Fibroblast of pulmonary artery (primary cell): ENCODE results near the gene FHOD1.

Source experiments
- DNase-seq: peaks from one replicate; pipeline ENCODE4 v3.0.0-alpha.2; 2010; ENCODE audit warnings: low read depth
- H3K4me3 ChIP-seq: replicated peaks from 2 replicates; pipeline ENCODE4 v1.5.1; 2011; ENCODE audit warnings: low read depth, mild to moderate bottlenecking, control low read depth, low read length, moderate library complexity
- TF ChIP-seq, protein P1 (sequence below): IDR thresholded peaks from 2 replicates; pipeline ENCODE4 v1.5.1; 2011; ENCODE audit warnings: mild to moderate bottlenecking, control low read depth, low read length, inconsistent platforms; ENCODE audit errors: missing control alignments

The FHOD1 gene

DNA sequence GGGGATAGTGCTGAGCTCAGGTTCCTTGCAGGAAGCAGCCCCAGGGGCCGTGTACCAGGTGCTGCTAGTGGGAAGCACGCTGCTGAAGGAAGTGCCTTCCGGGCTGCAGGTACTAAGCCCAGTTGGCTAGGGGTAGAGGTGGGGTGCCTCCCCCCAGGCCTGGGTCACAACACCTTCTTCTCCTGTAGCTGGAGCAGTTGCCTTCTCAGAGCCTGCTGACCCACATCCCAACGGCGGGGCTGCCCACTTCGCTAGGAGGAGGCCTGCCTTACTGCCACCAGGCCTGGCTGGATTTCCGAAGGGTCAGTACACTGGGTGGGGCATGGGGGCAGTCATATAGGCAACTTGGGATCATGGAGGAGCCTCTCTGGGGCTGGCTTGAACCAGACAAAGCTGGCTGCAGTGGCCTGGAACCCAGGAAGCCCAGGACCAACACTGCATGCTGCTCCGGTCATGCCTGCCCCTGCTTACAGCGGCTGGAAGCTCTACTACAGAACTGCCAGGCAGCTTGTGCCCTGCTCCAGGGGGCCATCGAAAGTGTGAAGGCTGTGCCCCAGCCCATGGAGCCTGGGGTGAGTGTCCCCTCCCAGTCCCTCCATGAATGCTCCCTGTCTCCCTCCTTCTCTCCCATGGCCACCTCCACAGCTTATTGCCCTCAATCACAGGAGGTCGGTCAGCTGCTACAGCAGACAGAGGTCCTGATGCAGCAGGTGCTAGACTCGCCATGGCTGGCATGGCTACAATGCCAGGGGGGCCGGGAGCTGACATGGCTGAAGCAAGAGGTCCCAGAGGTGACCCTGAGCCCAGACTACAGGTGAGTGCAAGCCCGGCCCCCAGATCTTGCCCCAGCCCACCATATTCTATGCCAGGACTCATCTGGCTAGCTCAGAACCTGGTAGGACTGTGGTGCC lies 34.5 kb upstream of the FHOD1 start:
- no peak for DNase-seq
- no peak overlapping the region for H3K4me3 ChIP-seq
- TF ChIP-seq, protein P1, sequence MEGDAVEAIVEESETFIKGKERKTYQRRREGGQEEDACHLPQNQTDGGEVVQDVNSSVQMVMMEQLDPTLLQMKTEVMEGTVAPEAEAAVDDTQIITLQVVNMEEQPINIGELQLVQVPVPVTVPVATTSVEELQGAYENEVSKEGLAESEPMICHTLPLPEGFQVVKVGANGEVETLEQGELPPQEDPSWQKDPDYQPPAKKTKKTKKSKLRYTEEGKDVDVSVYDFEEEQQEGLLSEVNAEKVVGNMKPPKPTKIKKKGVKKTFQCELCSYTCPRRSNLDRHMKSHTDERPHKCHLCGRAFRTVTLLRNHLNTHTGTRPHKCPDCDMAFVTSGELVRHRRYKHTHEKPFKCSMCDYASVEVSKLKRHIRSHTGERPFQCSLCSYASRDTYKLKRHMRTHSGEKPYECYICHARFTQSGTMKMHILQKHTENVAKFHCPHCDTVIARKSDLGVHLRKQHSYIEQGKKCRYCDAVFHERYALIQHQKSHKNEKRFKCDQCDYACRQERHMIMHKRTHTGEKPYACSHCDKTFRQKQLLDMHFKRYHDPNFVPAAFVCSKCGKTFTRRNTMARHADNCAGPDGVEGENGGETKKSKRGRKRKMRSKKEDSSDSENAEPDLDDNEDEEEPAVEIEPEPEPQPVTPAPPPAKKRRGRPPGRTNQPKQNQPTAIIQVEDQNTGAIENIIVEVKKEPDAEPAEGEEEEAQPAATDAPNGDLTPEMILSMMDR, result no peak

DNA sequence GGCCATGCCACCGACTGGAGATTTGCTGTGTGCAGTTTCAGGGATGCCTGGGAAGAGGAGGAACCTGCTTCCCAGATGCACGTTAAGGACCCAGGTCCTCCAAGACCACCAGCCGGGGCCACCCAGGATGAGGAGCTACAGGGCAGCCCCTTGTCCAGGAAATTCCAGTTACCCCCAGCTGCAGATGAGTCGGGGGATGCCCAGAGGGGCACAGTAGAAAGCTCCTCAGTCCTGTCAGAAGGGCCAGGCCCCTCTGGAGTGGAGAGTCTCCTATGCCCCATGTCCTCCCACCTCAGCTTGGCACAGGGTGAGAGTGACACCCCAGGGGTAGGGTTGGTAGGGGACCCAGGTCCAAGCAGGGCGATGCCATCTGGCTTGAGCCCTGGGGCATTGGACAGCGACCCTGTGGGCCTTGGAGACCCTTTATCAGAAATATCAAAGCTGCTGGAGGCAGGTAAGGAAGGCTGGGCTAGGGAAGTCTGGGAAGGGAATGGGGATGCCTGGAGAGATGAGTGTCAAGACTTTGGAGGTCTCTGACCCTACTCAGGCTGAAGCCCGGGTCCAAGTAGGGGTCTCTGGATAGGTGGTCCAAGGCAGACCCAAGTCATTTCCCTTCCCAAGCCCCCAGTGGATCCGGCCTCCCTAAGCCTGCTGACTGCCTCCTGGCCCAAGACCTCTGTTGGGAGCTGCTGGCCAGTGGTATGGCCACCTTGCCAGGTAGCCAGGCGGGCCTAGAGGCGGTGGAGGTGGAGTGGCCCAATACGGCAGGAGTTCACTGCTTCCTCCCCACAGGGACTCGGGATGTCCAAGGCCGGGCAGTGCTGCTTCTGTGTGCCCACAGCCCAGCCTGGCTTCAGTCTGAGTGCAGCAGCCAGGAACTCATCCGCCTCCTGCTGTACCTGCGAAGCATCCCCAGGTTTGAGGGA lies 33.1 kb upstream of the FHOD1 start:
- TF ChIP-seq, protein P1, result no peak
- H3K4me3 ChIP-seq, result no peak overlapping the region
- DNase-seq, result no peak

DNA sequence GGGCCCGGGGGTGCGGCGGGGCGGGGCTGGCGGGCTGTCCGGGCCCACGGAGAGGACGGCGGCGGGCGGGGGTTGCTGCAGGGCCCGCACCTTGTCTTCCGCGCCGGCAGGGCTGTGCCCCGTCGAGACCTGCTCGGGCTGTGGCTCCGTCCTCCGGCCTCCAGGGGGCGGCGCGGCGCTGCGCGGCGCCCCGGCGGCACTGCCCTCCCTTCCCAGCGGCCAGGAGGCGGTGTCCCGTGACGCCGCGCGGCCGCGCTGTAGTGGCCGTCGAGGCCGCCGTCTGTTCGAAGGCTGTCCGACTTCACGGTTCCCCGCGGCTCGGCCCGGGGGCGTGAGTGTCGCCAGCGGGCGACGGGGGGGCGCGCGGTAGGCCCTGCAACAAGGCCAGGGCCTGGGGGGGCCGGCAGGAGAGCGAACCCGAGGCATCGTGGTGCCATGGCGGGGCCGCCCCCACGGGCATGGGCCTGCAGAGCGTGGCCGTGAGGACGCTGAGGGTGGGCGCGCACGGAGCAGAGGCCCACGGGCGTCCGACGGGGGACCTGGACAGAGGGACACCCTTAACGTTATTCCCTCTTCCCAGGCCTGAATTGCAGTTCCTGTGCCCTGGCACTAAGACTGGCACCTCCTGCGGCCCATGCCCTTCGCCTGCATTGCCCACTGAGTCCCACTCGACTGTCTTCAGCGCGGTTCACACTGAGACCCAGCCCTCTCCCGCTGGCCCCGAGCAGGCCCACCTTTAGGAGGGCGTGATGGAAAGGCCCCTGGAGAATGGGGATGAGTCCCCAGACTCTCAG lies 32.2 kb upstream of the FHOD1 start, which contains the start of gene PLEKHG4:
TSS of gene PLEKHG4 (plus strand) at position 237 of the 794 bp plus-strand sequence. CDS start at position 750, 513 bp downstream.
- peak within 1 kb of the TSS; percentile 47 for H3K4me3 ChIP-seq
- peak; percentile 64 for DNase-seq
- TF ChIP-seq, protein P1, result peak; percentile 14

DNA sequence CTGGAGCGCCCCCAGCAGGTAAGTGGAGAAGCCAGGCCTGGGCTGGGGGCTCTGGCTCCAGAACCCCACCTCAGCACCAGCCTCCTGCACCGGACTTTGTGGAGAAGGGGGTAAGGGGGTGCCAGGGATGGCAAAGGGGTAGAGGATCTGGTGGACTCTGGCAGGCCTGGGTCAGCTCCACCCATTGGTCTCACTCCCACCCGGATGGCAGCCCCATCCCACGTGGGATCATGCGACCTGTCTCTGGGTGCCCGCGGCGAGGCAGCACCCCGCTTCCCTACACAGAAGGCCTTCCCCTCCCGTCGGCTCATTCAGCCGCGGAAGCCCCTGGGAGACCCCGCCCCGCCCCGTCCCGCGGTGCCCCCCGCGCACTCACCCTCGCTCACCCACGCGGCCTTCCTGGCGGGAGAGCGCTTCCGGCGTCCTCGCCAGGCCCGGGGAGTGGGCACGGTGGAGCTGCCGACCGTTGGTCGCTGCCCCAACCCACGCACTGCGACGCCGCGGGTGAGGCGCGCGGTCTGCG lies 31.6 kb upstream of the FHOD1 start:
- peak overlapping the region; percentile 47 for H3K4me3 ChIP-seq
- TF ChIP-seq, protein P1, result no peak
- no peak for DNase-seq

DNA sequence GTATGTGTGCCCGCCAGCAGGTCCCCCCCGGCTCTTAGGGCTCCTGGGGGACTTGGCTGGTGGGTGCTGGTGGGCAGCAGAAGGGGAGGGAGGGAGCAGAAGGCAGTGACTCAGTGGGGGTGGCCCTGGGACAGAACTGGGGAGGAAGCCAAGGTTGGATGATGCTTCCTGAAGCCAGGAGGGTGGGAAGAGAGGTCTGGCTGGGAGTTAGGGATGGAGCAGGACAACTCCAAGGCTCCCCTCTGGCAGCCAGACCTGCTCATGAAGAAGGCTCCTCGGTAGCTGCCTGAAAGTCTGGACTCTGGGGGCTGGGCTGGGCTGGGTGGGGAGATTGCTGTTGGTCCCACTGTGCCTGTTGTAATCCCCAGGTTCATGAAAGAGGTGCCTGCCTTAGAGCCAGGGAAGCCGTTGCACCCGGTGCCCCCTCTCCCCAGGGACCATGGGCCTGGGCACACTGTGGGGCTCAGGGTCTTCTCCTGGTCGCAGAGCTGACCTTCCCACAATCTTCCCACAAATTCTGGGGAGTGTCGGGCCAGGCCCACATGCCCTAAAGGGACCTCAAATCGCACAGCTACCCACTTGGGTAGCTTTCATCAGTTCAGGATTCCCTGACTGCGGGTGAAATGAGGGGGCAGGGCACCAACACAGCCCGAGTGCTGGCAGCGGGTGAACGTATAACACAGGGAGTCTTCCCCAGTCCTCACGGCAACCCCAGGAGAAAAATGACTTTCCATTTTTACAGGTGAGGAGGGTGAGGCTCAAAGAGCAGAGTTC lies 30.9 kb upstream of the FHOD1 start:
- DNase-seq, result peak; percentile 75
- H3K4me3 ChIP-seq, result peak overlapping the region; percentile 47
- TF ChIP-seq, protein P1, result no peak
